ENCODE results near the gene LYSMD1. TPM values are rescaled to one million over a fixed set of nuclear protein-coding genes. Genes with fewer than 3 reads are reported as not detected.

The LYSMD1 gene
- total RNA-seq, 4 donors from 2014 or later, result 10.1 to 15.0 (median 10.9) TPM

DNA sequence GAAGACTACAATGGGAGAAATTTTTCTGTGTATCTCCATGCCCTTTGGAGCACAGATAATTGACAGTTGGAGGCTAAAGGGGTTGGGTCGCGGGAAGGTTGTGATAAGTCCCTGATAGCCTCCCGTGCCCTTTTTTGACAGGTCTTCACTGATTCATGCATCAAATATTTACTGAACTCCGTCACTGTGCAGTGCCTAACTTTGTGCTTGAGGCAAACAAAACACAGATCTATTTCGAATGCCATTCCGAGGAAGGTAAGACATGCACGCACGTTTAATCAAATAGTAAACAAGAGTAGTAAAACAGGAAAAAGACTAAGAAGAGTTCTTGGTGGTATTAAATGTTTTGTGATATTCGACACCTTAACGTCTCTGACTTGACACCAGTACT lies 32.2 kb upstream of the LYSMD1 start:
- TF ChIP-seq, protein P1, sequence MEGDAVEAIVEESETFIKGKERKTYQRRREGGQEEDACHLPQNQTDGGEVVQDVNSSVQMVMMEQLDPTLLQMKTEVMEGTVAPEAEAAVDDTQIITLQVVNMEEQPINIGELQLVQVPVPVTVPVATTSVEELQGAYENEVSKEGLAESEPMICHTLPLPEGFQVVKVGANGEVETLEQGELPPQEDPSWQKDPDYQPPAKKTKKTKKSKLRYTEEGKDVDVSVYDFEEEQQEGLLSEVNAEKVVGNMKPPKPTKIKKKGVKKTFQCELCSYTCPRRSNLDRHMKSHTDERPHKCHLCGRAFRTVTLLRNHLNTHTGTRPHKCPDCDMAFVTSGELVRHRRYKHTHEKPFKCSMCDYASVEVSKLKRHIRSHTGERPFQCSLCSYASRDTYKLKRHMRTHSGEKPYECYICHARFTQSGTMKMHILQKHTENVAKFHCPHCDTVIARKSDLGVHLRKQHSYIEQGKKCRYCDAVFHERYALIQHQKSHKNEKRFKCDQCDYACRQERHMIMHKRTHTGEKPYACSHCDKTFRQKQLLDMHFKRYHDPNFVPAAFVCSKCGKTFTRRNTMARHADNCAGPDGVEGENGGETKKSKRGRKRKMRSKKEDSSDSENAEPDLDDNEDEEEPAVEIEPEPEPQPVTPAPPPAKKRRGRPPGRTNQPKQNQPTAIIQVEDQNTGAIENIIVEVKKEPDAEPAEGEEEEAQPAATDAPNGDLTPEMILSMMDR (IDR thresholded peaks at IDR 0.05; ENCODE audit: low read depth), result no peak

DNA sequence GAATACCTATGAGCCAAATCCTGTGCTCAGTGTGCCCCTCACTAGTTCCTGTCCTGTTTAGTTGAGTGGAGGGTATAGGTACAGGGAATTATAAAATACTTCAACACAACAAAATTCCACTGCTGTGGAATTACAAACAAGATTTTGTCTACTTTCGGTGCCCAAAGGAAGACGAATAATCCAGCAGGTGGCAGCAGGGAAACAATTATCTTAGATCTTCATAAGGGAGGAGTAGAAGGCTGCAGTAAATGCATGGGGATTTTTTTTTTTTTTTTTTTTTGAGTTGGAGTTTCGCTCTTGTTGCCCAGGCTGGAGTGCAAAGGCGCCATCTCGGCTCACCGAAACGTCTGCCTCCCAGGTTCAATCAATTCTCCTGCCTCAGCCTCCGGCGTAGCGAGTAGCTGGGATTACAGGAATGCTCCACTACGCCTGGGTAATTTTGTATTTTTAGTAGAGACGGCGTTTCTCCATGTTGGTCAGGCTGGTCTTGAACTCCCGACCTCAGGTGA lies 30.6 kb upstream of the LYSMD1 start:
- TF ChIP-seq, protein P1 (IDR thresholded peaks at IDR 0.05; ENCODE audit: low read depth), result no peak

DNA sequence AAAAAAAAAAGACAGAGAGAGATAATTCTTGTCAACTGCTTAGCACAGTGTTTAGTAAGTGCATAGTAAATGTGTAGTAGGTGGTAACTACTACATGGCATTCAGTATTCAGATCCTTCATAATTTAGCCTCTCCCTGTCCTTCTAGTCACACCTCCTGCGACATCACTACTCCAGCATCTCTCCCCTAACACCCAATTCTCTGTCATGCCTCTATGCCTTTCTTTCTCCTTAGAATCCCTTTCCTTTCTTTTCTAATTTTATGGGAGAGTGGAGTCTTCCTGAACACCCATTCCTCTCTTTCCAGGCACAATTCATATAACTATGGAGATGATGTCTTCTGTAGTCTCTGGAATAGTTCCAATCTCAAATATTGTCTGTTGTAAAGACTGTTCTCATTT lies 28.2 kb upstream of the LYSMD1 start:
- TF ChIP-seq, protein P1 (IDR thresholded peaks at IDR 0.05; ENCODE audit: low read depth), result no peak

GRCh38 chr1:151193304-151193703 lies 27.6 kb upstream of the LYSMD1 start:
- TF ChIP-seq, protein P1 (IDR thresholded peaks at IDR 0.05; ENCODE audit: low read depth), result no peak

DNA sequence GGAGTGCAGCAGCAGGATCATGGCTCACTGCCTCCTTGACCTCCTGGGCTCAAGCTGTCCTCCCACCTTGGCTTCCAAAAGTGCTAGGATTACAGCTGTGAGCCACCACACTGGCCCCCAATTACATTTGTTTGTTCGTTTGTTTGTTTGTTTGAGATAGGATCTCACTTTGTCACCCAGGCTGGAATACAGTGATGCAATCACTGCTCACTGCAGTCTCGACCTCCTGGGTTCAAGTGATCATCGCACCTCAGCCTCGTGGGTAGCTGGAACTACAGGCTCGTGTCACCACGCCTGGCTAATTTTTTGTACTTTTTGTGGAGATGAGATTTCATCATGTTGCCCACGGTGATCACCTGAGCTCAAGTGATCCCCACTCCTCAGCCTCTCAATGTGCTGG lies 26.3 kb upstream of the LYSMD1 start:
- TF ChIP-seq, protein P1 (IDR thresholded peaks at IDR 0.05; ENCODE audit: low read depth), result no peak

- TF ChIP-seq, protein P1 (IDR thresholded peaks at IDR 0.05; ENCODE audit: low read depth), result no peak
Measured at GRCh38 chr1:151189637-151190445, 24.1 kb upstream of the LYSMD1 start, which contains the start of gene VPS72. Gene VPS72, minus strand, starts transcription at chr1:151190197. Its CDS starts 76 bp downstream, at chr1:151190121.

GRCh38 chr1:151187205-151187604 lies 21.5 kb upstream of the LYSMD1 start:
- TF ChIP-seq, protein P1 (IDR thresholded peaks at IDR 0.05; ENCODE audit: low read depth), result no peak

Measured in subcutaneous adipose tissue (tissue), 4 donors.